AG04449 (cell line): ENCODE data around the gene DMRT3.
A peak's percentile ranks its signal among the peaks of the same experiment; 100 is the strongest.

Experiments used
- CTCF ChIA-PET: fragments of 350-600 bp; formaldehyde crosslinking; extraction: SDS; loops from one replicate; lab custom pipeline; 2021; ENCODE audit warnings: antibody characterized with exemption; lab: Yijun Ruan, JAX
- POLR2A ChIA-PET: fragments of 400-600, 350-600 bp; formaldehyde crosslinking; extraction: SDS; loops from one replicate; lab custom pipeline; 2020; ENCODE audit warnings: antibody characterized with exemption, inconsistent platforms; lab: Yijun Ruan, JAX
- DNase-seq: peaks from one replicate; pipeline ENCODE4 v3.0.0-alpha.2; 2010; ENCODE audit warnings: low read depth, low spot score
- H3K4me3 ChIP-seq: 2 replicates; pipeline ENCODE4 v1.5.1; 2011; ENCODE audit warnings: low read depth, mild to moderate bottlenecking, control low read depth, low read length
- TF ChIP-seq, protein P1 (sequence below): IDR thresholded peaks from one replicate; pipeline ENCODE4 v1.5.1; 2011; ENCODE audit warnings: mild to moderate bottlenecking, moderate library complexity, low read length, control low read depth, inconsistent platforms; ENCODE audit not compliant: insufficient read depth; ENCODE audit errors: missing control alignments

DMRT3 gene

GRCh38 chr9:967903-968641 is 8.4 kb upstream of the DMRT3 start:
- no peak for DNase-seq
- no peak overlapping the region for H3K4me3 ChIP-seq
- CTCF ChIA-PET = no interaction called here
- TF ChIP-seq, protein P1, sequence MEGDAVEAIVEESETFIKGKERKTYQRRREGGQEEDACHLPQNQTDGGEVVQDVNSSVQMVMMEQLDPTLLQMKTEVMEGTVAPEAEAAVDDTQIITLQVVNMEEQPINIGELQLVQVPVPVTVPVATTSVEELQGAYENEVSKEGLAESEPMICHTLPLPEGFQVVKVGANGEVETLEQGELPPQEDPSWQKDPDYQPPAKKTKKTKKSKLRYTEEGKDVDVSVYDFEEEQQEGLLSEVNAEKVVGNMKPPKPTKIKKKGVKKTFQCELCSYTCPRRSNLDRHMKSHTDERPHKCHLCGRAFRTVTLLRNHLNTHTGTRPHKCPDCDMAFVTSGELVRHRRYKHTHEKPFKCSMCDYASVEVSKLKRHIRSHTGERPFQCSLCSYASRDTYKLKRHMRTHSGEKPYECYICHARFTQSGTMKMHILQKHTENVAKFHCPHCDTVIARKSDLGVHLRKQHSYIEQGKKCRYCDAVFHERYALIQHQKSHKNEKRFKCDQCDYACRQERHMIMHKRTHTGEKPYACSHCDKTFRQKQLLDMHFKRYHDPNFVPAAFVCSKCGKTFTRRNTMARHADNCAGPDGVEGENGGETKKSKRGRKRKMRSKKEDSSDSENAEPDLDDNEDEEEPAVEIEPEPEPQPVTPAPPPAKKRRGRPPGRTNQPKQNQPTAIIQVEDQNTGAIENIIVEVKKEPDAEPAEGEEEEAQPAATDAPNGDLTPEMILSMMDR = no peak
- POLR2A ChIA-PET = no interaction called here

DNA sequence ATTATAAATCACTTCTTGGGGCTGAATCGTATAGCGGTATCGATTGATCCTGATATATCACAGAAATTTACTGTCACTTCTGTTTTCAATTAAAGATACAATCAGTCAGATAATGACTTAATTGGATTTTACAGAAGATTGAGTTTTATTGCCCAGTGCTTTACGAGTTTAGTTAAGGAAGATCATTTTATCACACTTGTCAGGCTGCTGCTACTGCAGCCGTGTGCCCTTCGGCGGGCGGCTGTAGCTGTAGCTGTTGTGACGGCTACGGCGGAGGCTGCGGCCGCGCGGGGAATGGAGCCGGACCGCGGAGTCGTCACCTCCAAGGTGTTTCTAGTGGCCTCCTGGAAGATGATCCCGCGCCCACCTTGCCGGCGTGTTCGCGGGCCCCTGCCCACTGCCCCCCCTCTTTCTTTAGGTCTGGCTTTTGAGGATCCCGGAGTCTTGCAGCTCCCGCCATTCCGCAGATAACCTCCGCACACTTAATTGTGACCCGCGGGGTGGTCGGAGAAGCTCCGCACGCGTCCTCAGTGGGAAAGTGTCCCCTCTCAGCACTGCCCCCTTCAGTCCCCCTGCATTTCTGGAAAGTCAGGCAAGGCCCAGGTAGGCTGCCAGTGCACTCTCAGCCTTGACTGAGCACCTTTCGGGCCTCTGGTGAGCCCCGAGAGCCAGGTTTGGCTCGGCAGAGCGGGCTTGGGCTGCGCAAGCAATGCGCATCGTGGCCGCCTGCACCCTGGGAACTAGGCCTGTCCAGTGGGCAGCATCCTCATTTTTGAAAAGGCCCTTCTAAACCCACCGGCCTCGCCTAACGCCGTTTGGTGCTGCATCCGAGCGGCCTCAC is 6.9 kb upstream of the DMRT3 start:
- TF ChIP-seq, protein P1 = no peak
- CTCF ChIA-PET = interaction anchor here (1.5 kb wide), 1 partner anchor 36 kb away, joined by 4 read pairs; no protein-coding TSS in a partner anchor
- DNase-seq = no peak
- POLR2A ChIA-PET = no interaction called here
- no peak overlapping the region for H3K4me3 ChIP-seq

- no peak overlapping the region for H3K4me3 ChIP-seq
- CTCF ChIA-PET = interaction anchor here (1.5 kb wide), 1 partner anchor 35 kb away, joined by 4 read pairs; no protein-coding TSS in a partner anchor
- TF ChIP-seq, protein P1 = no peak
- POLR2A ChIA-PET = no interaction called here
- DNase-seq = no peak
Measured at GRCh38 chr9:970151-970996, 6.1 kb upstream of the DMRT3 start.

DNA sequence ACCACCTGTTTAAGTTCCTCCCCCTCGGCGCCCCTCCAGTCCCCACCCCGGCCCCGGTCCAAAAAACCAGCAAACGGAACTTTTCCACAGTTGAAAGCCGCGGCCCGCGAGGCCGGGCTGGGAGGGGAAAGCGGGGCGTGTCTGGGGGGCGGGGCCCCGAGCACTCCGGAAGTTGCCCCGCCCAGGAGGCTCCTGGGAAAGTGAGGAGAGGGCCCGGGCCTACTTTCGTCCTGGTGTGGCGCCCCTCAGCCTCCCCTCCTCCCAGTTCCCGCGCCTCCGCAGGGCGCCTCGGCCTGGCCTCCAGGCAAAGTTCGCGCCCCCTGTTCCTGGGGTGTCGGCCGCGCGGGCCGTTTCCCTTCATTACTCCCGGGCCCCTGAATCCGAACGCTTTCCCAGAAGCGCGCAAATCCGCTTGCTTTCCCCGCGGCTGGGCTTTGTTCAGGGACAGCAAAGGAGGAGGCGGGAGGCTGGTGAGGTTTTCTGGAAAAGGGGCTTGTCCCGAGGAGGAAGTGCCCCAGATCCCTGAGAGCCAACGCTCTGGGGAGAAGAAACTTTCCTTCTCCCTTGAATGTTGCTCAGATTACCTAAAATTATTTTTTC is 4.5 kb upstream of the DMRT3 start:
- no peak for DNase-seq
- peak overlapping the region; percentile 6; the same call in 1 of the 2 replicates for H3K4me3 ChIP-seq
- TF ChIP-seq, protein P1 = no peak
- POLR2A ChIA-PET = no interaction called here
- CTCF ChIA-PET = no interaction called here

DNA sequence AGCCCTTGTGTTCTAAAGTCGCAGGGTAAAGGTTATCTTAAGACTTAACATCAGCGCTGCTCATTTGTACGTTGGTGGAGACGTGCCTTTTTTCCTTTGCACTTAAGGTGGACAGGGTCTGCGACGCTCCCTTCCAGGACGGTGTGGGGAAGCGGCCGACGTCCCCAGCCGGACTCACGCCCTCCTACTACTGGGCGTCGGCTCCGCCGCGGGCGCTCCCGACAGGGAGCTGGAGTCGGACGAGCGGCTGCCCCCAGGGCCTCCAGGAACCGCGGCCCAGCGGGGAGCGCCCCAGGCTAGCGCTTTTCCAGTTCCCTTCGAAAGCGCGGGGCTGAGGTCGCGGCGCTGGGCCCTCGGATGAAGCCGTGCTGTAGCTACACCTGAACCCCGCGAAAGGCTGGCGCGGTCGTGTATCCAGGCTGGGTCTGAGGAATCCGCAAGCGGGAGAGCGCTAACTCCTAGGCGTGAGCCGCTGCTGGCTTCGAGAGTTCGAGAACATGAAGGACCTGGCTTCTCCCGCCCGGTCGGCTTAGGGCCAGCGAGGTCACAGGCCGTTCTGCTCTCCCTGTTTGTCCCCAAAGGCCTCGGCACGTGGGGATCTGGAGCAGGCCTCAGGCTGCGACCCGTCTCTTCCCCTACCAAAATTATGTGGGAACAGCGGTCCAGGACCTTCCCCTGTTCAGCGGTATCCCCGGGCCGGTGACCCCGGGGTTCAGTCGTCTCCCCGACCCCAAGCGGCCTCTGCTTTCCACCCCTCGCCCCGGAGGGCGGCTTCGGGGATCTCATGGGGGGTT is 3.8 kb upstream of the DMRT3 start:
- DNase-seq = no peak
- ChIA-PET CTCF (no interaction called here), POLR2A (no interaction called here)
- no peak overlapping the region for H3K4me3 ChIP-seq
- TF ChIP-seq, protein P1 = no peak
